ENCODE results near the gene PDE9A.

PDE9A gene

GRCh38 chr21:42645211-42646075 is 8.0 kb upstream of the PDE9A start:
- no peak for DNase-seq (ENCODE audit: low spot score)
- TF ChIP-seq, protein P1, sequence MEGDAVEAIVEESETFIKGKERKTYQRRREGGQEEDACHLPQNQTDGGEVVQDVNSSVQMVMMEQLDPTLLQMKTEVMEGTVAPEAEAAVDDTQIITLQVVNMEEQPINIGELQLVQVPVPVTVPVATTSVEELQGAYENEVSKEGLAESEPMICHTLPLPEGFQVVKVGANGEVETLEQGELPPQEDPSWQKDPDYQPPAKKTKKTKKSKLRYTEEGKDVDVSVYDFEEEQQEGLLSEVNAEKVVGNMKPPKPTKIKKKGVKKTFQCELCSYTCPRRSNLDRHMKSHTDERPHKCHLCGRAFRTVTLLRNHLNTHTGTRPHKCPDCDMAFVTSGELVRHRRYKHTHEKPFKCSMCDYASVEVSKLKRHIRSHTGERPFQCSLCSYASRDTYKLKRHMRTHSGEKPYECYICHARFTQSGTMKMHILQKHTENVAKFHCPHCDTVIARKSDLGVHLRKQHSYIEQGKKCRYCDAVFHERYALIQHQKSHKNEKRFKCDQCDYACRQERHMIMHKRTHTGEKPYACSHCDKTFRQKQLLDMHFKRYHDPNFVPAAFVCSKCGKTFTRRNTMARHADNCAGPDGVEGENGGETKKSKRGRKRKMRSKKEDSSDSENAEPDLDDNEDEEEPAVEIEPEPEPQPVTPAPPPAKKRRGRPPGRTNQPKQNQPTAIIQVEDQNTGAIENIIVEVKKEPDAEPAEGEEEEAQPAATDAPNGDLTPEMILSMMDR (IDR thresholded peaks at IDR 0.05; ENCODE audit: extremely low read depth, insufficient read depth, missing control alignments) = no peak
- in situ Hi-C loops (cut with MboI; ENCODE audit: low pct_unique_long_range_greater_than_20kb, low sequenced_read_pairs, unreplicated experiment) = no loop called here

DNA sequence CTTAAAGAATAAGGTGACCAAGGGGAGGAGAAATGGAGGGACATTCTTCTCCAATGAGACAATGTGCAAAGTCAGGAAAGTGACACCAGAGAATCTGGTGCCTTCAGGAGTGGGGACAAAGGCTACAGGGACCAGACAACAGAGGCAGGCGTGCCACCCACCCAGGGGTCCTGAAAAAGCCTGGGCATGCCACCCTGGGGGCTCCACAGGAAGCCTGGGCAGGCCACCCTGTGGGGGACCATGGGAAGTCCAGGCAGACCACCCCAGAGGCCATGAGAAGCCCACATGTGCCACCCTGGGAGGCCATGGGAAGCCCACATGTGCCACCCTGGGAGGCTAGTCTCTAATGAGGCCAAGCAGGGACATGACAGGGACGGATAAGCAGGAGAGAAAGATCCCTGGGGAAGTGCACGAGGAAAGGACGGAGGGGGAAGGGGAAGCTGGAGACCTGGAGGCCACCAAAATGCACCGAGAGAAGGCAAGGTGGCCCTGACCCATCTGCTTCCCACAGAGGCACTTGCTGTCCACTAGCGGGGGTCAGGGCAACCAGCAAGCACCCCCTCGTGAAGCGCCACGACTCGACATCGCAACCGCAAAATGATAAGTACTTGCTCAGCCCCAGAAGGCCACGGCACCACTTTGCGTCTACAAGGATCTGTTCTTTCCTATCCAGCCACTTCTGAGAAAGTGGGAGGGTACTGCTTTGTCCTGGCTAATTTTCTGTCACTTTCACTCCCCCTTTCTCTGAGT is 7.2 kb upstream of the PDE9A start:
- DNase-seq (ENCODE audit: low spot score) = no peak
- in situ Hi-C loops (cut with MboI; ENCODE audit: low pct_unique_long_range_greater_than_20kb, low sequenced_read_pairs, unreplicated experiment) = no loop called here
- TF ChIP-seq, protein P1 (IDR thresholded peaks at IDR 0.05; ENCODE audit: extremely low read depth, insufficient read depth, missing control alignments) = no peak

DNA sequence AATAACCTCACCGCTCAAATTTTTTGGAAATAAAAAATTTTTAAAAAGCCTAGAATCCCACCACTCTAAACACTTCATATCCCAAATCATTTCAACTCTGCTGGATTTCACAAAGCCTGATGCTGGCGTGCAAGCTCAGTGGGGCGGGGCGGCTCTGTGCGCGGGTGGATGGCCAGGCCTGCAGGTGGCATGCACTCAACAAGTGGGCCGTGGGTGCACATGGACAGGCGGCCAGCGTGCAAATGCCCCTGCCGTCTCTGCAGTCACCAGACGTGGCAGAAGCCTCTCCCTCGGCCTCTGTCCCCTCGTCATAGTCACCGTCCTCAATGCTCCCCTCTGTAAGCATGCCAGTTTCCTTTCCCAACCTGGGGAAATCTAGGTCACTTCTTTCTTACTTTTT is 6.6 kb upstream of the PDE9A start:
- in situ Hi-C loops (cut with MboI; ENCODE audit: low pct_unique_long_range_greater_than_20kb, low sequenced_read_pairs, unreplicated experiment) = no loop called here
- TF ChIP-seq, protein P1 (IDR thresholded peaks at IDR 0.05; ENCODE audit: extremely low read depth, insufficient read depth, missing control alignments) = no peak
- DNase-seq (ENCODE audit: low spot score) = no peak

- no peak for DNase-seq (ENCODE audit: low spot score)
- in situ Hi-C loops (cut with MboI; ENCODE audit: low pct_unique_long_range_greater_than_20kb, low sequenced_read_pairs, unreplicated experiment) = no loop called here
- TF ChIP-seq, protein P1 (IDR thresholded peaks at IDR 0.05; ENCODE audit: extremely low read depth, insufficient read depth, missing control alignments) = no peak
These were observed 4.8 kb upstream of the PDE9A start for GRCh38 chr21:42648606-42649005.

GRCh38 chr21:42649122-42650032 is 4.0 kb upstream of the PDE9A start:
- DNase-seq (ENCODE audit: low spot score) = no peak
- in situ Hi-C loops (cut with MboI; ENCODE audit: low pct_unique_long_range_greater_than_20kb, low sequenced_read_pairs, unreplicated experiment) = no loop called here
- TF ChIP-seq, protein P1 (IDR thresholded peaks at IDR 0.05; ENCODE audit: extremely low read depth, insufficient read depth, missing control alignments) = no peak

DNA sequence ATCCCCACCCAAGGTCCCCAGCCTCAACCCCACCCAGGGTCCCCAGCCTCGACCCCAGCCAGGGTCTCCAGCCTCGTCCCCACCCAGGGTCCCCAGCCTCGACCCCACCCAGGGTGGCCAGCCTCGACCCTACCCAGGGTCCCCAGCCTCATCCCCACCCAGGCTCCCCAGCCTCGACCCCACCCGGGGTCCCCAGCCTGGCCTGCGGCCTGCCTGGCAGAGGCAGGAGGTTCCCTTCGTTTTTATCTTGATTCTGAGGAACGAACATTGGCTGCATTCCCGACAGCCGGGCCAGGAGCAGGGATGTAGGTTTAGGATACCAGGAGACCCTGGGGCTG is 3.4 kb upstream of the PDE9A start:
- no peak for DNase-seq (ENCODE audit: low spot score)
- in situ Hi-C loops (cut with MboI; ENCODE audit: low pct_unique_long_range_greater_than_20kb, low sequenced_read_pairs, unreplicated experiment) = no loop called here
- TF ChIP-seq, protein P1 (IDR thresholded peaks at IDR 0.05; ENCODE audit: extremely low read depth, insufficient read depth, missing control alignments) = no peak
